Heart right ventricle (tissue), 16 donors: ENCODE measurements around the gene PKIB. TPM values are rescaled to one million over a fixed set of nuclear protein-coding genes. Genes with fewer than 3 reads are reported as not detected.

Experiments used
- ATAC-seq, 8 donors: fragments of 200-7000 bp; cut with Tn5 transposase; one replicate each; pipeline ENCODE4 v1.9.1; 2020; ENCODE audit warnings: mild to moderate bottlenecking in 8 of 8, moderate library complexity in 8 of 8, moderate number of reproducible peaks in 1 of 8
- DNase-seq, 2 donors: peaks; one replicate each; pipeline ENCODE4 v3.0.0-alpha.2; 2020
- H3K27ac ChIP-seq, 10 donors: fragments of 200-600 bp; sonication (generic) in 2 of 10; one replicate each; pipeline versions ENCODE4 v1.5.0 to v1.8.0; 2020 to 2022; ENCODE audit warnings: mild to moderate bottlenecking in 3 of 10
- H3K27me3 ChIP-seq, 7 donors: fragments of 200-600 bp; one replicate each; pipeline ENCODE4 v1.8.0; 2021 to 2022; ENCODE audit warnings: mild to moderate bottlenecking in 2 of 7
- H3K36me3 ChIP-seq, 9 donors: fragments of 200-600 bp; sonication (generic) in 1 of 9; one replicate each; pipeline versions ENCODE4 v1.5.0 to v1.8.0; 2020 to 2022; ENCODE audit warnings: mild to moderate bottlenecking in 2 of 9
- H3K4me1 ChIP-seq, 9 donors: fragments of 200-600 bp; sonication (generic) in 1 of 9; one replicate each; pipeline versions ENCODE4 v1.5.0 to v1.8.0; 2020 to 2022; ENCODE audit warnings: mild to moderate bottlenecking in 4 of 9
- H3K4me3 ChIP-seq, 10 donors: fragments of 200-600 bp; sonication (generic) in 2 of 10; one replicate each; pipeline versions ENCODE4 v1.5.0 to v1.8.0; 2020 to 2022; ENCODE audit warnings: mild to moderate bottlenecking in 7 of 10, moderate library complexity in 2 of 10
- H3K9me3 ChIP-seq, 11 donors: fragments of 200-600 bp in 10 of 11; sonication (generic) in 2 of 11; one replicate each; pipeline versions ENCODE4 v1.5.0 to v1.8.0; 2013 to 2022; ENCODE audit warnings: mild to moderate bottlenecking in 2 of 11, control low read depth in 1 of 11, moderate library complexity in 1 of 11
- CTCF ChIP-seq, 9 donors: fragments of 200-600 bp; sonication (generic) in 2 of 9; IDR thresholded peaks; one replicate each; pipeline versions ENCODE4 v1.5.0 to v1.8.0; 2021 to 2022; ENCODE audit warnings: antibody characterized with exemption in 9 of 9, mild to moderate bottlenecking in 5 of 9, moderate library complexity in 1 of 9
- WGBS, 2 donors: extraction: QIAGEN DNeasy Blood & Tissue Kit; methylation state at CpG; one replicate each; pipeline ENCODE4 v1.1.7; 2013; ENCODE audit warnings: inconsistent platforms in 1 of 2; 5-methylcytosine and 5-hydroxymethylcytosine counted together
- intact Hi-C, 10 donors: fragments of 100-400 bp; cut with DNase I; formaldehyde crosslinking; loops; one replicate each; pipeline versions ENCODE4 v1.11.1 to v1.14.2; 2022
- polyA plus RNA-seq, 2 donors: library from polyadenylated mRNA; stranded (reverse); fragments of 200-250 nt; gene quantifications; one replicate each; pipeline ENCODE4 v1.2.3, GENCODE V29; 2013
- total RNA-seq, 10 donors: library from RNA; stranded (reverse); fragmentation: NEBNext Ultra II Directional in 3 of 10; extraction: Animal tissue kit (Norgen Biotek cat#: 25700) in 3 of 10; gene quantifications; one replicate each; pipeline versions ENCODE4 v1.2.1 to v1.2.4, GENCODE V29; 2021 to 2023
- donor health status: Arrhythmogenic right ventricular cardiomyopathy.
- donor health status: ischemic (EF 13 %, LVEDD 7.1; RV severe dilation, severe dysfunction).
- donor health status: healthy with polysubstance abuse.
- donor health status: DM: no; HTN: yes; CAD: no.
- donor health status: DM: no; HTN: no; CAD: no.
- donor health status: ischemic (EF 25% LVEDD 6.9; RV normal size, moderate dysfunction).
- donor health status: ischemic (EF 25% LVEDD 5.7; RV mildly dilated, moderate dysfunction).
- donor health status: healthy.
- donor health status: DM: yes; HTN: yes; CAD: no.
- donor health status: Ischemic cardiomyopathy.
- donor health status: ischemic (EF 35%, LVEDD 5.7; RV mildly dilated, moderate dysfunction).
- donor health status: nonischemic (EF 11% LVEDD 7.7; RV severe dilation, severe dysfunction).
- donor health status: DM: yes; HTN: yes; CAD: no.
- donor health status: PGD.
- donor health status: ischemic (EF 29% LVEDD 5.4; RV normal size, mild dysfunction).
- donor health status: nonischemic (EF 23%, LVEDD 6.1; RV moderate dilation, normal function).

PKIB gene
- total and polyA plus RNA-seq, 12 donors, result 0.26 to 0.96 (median 0.38) TPM; not detected in 4

GRCh38 chr6:122749451-122750050 is 139.3 kb downstream of the PKIB start:
- H3K27ac ChIP-seq, result no peak overlapping the region
- DNase-seq (no peak), ATAC-seq (no peak)
- peaks cover 0 to 20% (median 0%) of the 10 kb centered on the region in 9 donors for H3K4me1 ChIP-seq
- no peak overlapping the region for H3K4me3 ChIP-seq
- TF ChIP-seq CTCF (IDR thresholded peaks at IDR 0.05), result no peak
- intact Hi-C loops, result loop anchor here in 2 of 10 donors (5.0 kb wide), 1 partner anchor 88 kb away; no protein-coding TSS in a partner anchor
- H3K36me3 ChIP-seq, result no peaks in the 10 kb centered on the region
- WGBS, 2 donors, result 85 to 90% methylated on average over 4 of the region's 4 CpGs
- H3K9me3 ChIP-seq, result no peaks in the 10 kb centered on the region
- H3K27me3 ChIP-seq, result peaks cover 0 to 4% (median 0%) of the 10 kb centered on the region in 7 donors

- DNase-seq (no peak), ATAC-seq (no peak)
- peaks cover 0 to 4% (median 0%) of the 10 kb centered on the region in 7 donors for H3K27me3 ChIP-seq
- no peaks in the 10 kb centered on the region for H3K9me3 ChIP-seq
- WGBS, 2 donors, result 64% methylated on average over 3 of the region's 3 CpGs
- TF ChIP-seq CTCF (IDR thresholded peaks at IDR 0.05), result no peak
- intact Hi-C loops, result no loop called here
- H3K4me3 ChIP-seq, result no peak overlapping the region
- H3K36me3 ChIP-seq, result no peaks in the 10 kb centered on the region
- peaks cover 0 to 20% (median 0%) of the 10 kb centered on the region in 9 donors for H3K4me1 ChIP-seq
- H3K27ac ChIP-seq, result no peak overlapping the region
These were observed 141.1 kb downstream of the PKIB start for GRCh38 chr6:122751326-122751725.

- Histone ChIP-seq H3K4me3 (no peak overlapping the region), H3K4me1 (peaks cover 0 to 20% (median 0%) of the 10 kb centered on the region in 9 donors), H3K36me3 (no peaks in the 10 kb centered on the region), H3K9me3 (no peaks in the 10 kb centered on the region), H3K27me3 (no peaks in the 10 kb centered on the region), H3K27ac (no peak overlapping the region)
- 51 to 64% methylated on average over 1 of the region's 1 CpG for WGBS, 2 donors
- intact Hi-C loops, result no loop called here
- no peak for ATAC-seq
- no peak for TF ChIP-seq CTCF (IDR thresholded peaks at IDR 0.05)
- DNase-seq, result no peak
These were observed 142.3 kb downstream of the PKIB start for GRCh38 chr6:122752459-122752858.

GRCh38 chr6:122753000-122753687 is 142.9 kb downstream of the PKIB start:
- Histone ChIP-seq H3K4me3 (peak overlapping the region in 2 of 10 donors; percentile 7 to 28), H3K36me3 (no peaks in the 10 kb centered on the region), H3K4me1 (peaks cover 0 to 20% (median 0%) of the 10 kb centered on the region in 9 donors), H3K27ac (peak overlapping the region in 1 of 10 donors; percentile 37), H3K9me3 (no peaks in the 10 kb centered on the region), H3K27me3 (no peaks in the 10 kb centered on the region)
- no peak for TF ChIP-seq CTCF (IDR thresholded peaks at IDR 0.05)
- intact Hi-C loops, result no loop called here
- no peak for ATAC-seq
- 77% methylated on average over 10 of the region's 10 CpGs for WGBS, 2 donors
- DNase-seq, result no peak
